Activated CD4-positive, alpha-beta T cell treated with anti-CD3 and anti-CD28 coated beads for 48 hours (primary cell): ENCODE measurements around the gene USP17L27.
A peak's percentile ranks its signal among the peaks of the same experiment; 100 is the strongest.
"Not testable (repeated sequence)": the region's sequence is repeated elsewhere in the genome, so short reads cannot be mapped to it uniquely, and the experiment has no call there.

Experiments
- DNase-seq: peaks from one replicate; pipeline ENCODE4 v3.0.0-alpha.2; 2020

USP17L27 gene

DNA sequence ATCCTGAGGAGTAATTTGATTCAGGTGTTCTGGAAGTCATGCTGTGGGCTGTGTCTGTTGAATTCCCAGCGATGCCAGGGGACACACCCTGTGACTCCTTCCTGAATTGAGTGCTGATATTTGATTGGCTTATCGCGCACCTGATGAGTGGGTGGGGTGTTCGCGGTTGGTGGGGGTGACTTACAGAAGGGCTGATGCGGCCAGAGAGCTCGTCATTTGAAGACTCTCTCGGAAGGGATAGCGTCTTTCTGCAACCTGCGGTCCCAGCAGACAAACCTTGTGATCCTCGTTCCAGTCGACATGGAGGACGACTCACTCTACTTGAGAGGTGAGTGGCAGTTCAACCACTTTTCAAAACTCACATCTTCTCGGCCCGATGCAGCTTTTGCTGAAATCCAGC is at the start of gene USP17L27:
TSS of gene USP17L27 (plus strand) at position 301 of the 400 bp plus-strand sequence. CDS start at position 301, 0 bp downstream.
- not testable (repeated sequence) for DNase-seq

DNA sequence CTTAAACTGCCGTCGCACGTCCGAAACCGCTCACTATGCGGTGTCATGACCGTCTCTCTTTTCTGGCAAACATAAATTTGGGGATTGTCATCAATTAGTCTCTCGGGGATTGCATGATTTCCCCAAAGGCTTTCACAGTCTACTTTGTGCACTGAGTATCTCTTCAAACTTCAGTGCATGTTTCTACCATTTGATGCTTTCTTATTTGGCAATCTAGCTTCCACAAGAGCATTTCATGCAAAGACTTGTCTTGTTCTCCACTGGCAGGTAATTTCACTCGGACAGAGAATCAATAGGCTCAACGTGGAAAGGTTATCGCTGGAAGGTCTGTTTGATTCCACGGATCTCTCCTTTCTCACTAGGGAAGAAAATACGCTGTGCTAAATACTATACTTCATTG is 19.8 kb upstream of the USP17L27 start:
- not testable (repeated sequence) for DNase-seq

DNA sequence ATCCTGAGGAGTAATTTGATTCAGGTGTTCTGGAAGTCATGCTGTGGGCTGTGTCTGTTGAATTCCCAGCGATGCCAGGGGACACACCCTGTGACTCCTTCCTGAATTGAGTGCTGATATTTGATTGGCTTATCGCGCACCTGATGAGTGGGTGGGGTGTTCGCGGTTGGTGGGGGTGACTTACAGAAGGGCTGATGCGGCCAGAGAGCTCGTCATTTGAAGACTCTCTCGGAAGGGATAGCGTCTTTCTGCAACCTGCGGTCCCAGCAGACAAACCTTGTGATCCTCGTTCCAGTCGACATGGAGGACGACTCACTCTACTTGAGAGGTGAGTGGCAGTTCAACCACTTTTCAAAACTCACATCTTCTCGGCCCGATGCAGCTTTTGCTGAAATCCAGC is 19.1 kb upstream of the USP17L27 start, which contains the start of gene USP17L24:
TSS of gene USP17L24 (plus strand) at position 301 of the 400 bp plus-strand sequence. CDS start at position 301, 0 bp downstream.
- DNase-seq: not testable (repeated sequence)

- DNase-seq: not testable (repeated sequence)
These were observed 14.3 kb upstream of the USP17L27 start, which contains the start of gene USP17L25 for GRCh38 chr4:9329611-9330010. Gene USP17L25 (plus strand): TSS chr4:9329911. CDS start chr4:9329911, 0 bp downstream.

DNA sequence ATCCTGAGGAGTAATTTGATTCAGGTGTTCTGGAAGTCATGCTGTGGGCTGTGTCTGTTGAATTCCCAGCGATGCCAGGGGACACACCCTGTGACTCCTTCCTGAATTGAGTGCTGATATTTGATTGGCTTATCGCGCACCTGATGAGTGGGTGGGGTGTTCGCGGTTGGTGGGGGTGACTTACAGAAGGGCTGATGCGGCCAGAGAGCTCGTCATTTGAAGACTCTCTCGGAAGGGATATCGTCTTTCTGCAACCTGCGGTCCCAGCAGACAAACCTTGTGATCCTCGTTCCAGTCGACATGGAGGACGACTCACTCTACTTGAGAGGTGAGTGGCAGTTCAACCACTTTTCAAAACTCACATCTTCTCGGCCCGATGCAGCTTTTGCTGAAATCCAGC is 9.6 kb upstream of the USP17L27 start, which contains the start of gene USP17L26:
TSS of gene USP17L26 (plus strand) at position 301 of the 400 bp plus-strand sequence. CDS start at position 301, 0 bp downstream.
- not testable (repeated sequence) for DNase-seq

- DNase-seq: not testable (repeated sequence)
These were observed 4.8 kb upstream of the USP17L27 start, which contains the start of gene USP17L5 for GRCh38 chr4:9339103-9339502. Gene USP17L5 (plus strand): TSS chr4:9339403. CDS start chr4:9339403, 0 bp downstream.

- not testable (repeated sequence) for DNase-seq
These were observed 4.6 kb downstream of the USP17L27 start, which contains the start of gene USP17L28 for GRCh38 chr4:9348593-9348992. Gene USP17L28 (plus strand): TSS chr4:9348893. CDS start chr4:9348893, 0 bp downstream.

- DNase-seq: not testable (repeated sequence)
These were observed 6.9 kb downstream of the USP17L27 start for GRCh38 chr4:9350866-9351265.

GRCh38 chr4:9353338-9353737 is 9.4 kb downstream of the USP17L27 start, which contains the start of gene USP17L29:
Gene USP17L29 (plus strand): TSS chr4:9353638. CDS start chr4:9353638, 0 bp downstream.
- not testable (repeated sequence) for DNase-seq

DNA sequence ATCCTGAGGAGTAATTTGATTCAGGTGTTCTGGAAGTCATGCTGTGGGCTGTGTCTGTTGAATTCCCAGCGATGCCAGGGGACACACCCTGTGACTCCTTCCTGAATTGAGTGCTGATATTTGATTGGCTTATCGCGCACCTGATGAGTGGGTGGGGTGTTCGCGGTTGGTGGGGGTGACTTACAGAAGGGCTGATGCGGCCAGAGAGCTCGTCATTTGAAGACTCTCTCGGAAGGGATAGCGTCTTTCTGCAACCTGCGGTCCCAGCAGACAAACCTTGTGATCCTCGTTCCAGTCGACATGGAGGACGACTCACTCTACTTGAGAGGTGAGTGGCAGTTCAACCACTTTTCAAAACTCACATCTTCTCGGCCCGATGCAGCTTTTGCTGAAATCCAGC is 18.9 kb downstream of the USP17L27 start, which contains the start of gene USP17L30:
TSS of gene USP17L30 (plus strand) at position 301 of the 400 bp plus-strand sequence. CDS start at position 301, 0 bp downstream.
- not testable (repeated sequence) for DNase-seq

- DNase-seq: not testable (repeated sequence)
These were observed 35.9 kb downstream of the USP17L27 start for GRCh38 chr4:9379881-9380280.

DNA sequence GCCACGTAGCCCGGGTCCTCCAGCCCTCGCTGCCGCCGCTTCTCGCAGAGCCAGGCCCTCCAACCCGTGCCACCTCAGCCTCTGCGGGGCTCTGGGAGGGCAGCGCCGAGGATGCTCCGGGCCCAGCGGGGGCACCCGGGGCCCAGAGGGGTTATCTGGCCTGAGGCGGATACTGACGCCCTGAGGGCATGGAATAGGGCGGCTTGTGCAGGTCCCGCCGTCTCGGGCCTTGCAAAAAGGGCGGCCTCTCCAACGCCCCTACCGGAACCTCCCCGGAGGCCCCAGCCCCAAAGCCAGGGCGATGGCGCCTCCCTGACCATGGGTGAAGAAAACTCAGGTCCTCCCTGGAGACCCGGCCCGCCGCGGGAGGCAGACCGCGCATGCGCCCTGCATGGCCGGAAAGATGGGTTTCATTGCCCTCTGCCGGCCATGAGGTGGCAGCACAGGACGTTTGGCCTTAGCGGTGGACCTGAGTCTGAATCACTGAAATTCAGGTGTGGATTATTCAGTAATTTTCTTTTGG is 37.1 kb downstream of the USP17L27 start:
- DNase-seq: peak; percentile 71

DNA sequence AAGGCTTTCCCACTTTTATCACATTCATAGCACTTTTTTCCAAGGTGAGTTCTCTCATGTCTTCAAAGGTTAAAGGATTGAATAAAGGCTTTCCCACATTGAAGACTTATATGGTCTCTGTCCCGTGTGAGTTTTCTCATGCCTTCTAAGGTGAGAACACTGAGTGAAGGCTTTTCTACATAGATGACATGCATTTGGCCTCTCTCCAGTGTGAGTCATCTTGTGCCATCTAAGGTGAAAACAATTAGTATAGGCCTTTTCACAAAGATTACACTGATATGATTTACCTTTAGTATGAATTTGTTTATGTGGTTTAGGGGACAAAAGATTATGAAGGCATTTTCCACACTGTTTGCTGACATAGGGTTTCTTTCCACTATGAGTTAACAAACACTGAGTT is 40.2 kb downstream of the USP17L27 start:
- DNase-seq: no peak

DNA sequence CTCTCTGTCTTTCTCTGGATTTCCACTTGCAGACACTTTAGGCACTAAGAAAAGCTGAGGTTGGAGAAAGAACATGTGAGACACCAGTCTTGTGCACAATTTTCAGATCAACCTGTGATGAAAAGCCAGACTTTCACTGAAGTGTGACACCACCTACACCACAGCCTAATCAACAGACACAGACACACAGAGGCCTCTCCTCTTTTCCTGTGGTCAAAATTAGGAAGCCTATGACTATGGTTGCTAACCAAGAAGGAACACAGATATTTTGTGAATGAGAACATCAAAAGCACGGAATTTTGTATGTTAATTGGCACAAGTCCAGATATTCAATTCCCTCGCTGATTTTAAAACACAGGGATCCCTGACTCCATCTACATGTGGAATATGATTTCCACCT is 45.1 kb downstream of the USP17L27 start:
- DNase-seq: not testable (repeated sequence)
